DND-41 (cell line): Measurements from ENCODE around the gene DNM3.

Source experiments
- EZH2 ChIP-seq: IDR thresholded peaks from 3 replicates; pipeline ENCODE4 v1.6.1; 2012; ENCODE audit warnings: borderline replicate concordance, low read depth, mild to moderate bottlenecking, moderate library complexity, low read length, inconsistent platforms; ENCODE audit not compliant: severe bottlenecking
- TF ChIP-seq, protein P1 (sequence below): IDR thresholded peaks from 2 replicates; pipeline ENCODE4 v1.5.1; 2012; ENCODE audit warnings: borderline replicate concordance, low read length, moderate library complexity, mild to moderate bottlenecking; ENCODE audit not compliant: poor library complexity, severe bottlenecking; ENCODE audit errors: extremely low read depth

GRCh38 chr1:171809834-171810233 lies 31.5 kb upstream of the DNM3 start:
- TF ChIP-seq, protein P1, sequence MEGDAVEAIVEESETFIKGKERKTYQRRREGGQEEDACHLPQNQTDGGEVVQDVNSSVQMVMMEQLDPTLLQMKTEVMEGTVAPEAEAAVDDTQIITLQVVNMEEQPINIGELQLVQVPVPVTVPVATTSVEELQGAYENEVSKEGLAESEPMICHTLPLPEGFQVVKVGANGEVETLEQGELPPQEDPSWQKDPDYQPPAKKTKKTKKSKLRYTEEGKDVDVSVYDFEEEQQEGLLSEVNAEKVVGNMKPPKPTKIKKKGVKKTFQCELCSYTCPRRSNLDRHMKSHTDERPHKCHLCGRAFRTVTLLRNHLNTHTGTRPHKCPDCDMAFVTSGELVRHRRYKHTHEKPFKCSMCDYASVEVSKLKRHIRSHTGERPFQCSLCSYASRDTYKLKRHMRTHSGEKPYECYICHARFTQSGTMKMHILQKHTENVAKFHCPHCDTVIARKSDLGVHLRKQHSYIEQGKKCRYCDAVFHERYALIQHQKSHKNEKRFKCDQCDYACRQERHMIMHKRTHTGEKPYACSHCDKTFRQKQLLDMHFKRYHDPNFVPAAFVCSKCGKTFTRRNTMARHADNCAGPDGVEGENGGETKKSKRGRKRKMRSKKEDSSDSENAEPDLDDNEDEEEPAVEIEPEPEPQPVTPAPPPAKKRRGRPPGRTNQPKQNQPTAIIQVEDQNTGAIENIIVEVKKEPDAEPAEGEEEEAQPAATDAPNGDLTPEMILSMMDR = no peak
- no peak for TF ChIP-seq EZH2
